Right lobe of liver (tissue), 4 donors: ENCODE data around the gene RFX4.

Experiments
- CTCF ChIP-seq, 4 donors: fragments of 200-600 bp in 3 of 4; fragments of 450-650 bp in 1 of 4; IDR thresholded peaks; one replicate each; pipeline versions ENCODE4 v1.5.1 to v1.8.0; 2016 to 2022; ENCODE audit warnings: antibody characterized with exemption in 4 of 4, mild to moderate bottlenecking in 2 of 4
- POLR2A ChIP-seq: fragments of 450-650 bp; IDR thresholded peaks from one replicate; pipeline ENCODE4 v1.6.1; 2017; ENCODE audit warnings: antibody characterized with exemption, mild to moderate bottlenecking
- donor health status: DM: no; HTN: no; CAD: no.
- donor health status: DM: no; HTN: no; CAD: no.
- donor health status: DM: no; HTN: yes; CAD: no.

- TF ChIP-seq CTCF (IDR thresholded peaks at IDR 0.05) (no peak), POLR2A (no peak)
Measured at GRCh38 chr12:106588771-106589170, 6.0 kb downstream of the RFX4 start.
